HUDEP-2 (cell line): ENCODE measurements around the gene CALCOCO2.
"Not testable (repeated sequence)": the region's sequence is repeated elsewhere in the genome, so short reads cannot be mapped to it uniquely, and the experiment has no call there.

Source experiments
- DNase-seq, 76 experiments: peaks; one replicate each; lab custom pipeline; 2025; ENCODE audit not compliant: unreplicated experiment in 76 of 76; lab: John Stamatoyannopoulos, UW

Gene CALCOCO2

GRCh38 chr17:48830840-48831548 is at the start of gene CALCOCO2:
Gene CALCOCO2, plus strand, starts transcription at chr17:48831035. Its CDS starts 10,673 bp downstream, at chr17:48841708.
- peak in 74 of 76 experiments; percentile 43 to 97 (median 85) for DNase-seq

- DNase-seq = no peak
Observed at GRCh38 chr17:48787828-48788227, 43.0 kb upstream of the CALCOCO2 start.

- DNase-seq = no peak
Observed at GRCh38 chr17:48790607-48791127, 40.2 kb upstream of the CALCOCO2 start.

GRCh38 chr17:48791128-48792032 is 39.5 kb upstream of the CALCOCO2 start:
- DNase-seq = peak in 35 of 76 experiments; percentile 4 to 55 (median 22)

GRCh38 chr17:48792033-48792798 is 38.6 kb upstream of the CALCOCO2 start:
- DNase-seq = no peak

- DNase-seq = no peak
Observed at GRCh38 chr17:48795444-48796162, 35.2 kb upstream of the CALCOCO2 start.

- not testable (repeated sequence) for DNase-seq
Observed at GRCh38 chr17:48796163-48796522, 34.7 kb upstream of the CALCOCO2 start.

- DNase-seq = no peak
Observed at GRCh38 chr17:48799069-48799723, 31.6 kb upstream of the CALCOCO2 start.

- no peak for DNase-seq
Observed at GRCh38 chr17:48800626-48801217, 30.1 kb upstream of the CALCOCO2 start.

GRCh38 chr17:48804936-48805411 is 25.9 kb upstream of the CALCOCO2 start:
- DNase-seq = peak in 46 of 76 experiments; percentile 2 to 71 (median 26)

GRCh38 chr17:48809182-48809581 is 21.7 kb upstream of the CALCOCO2 start:
- no peak for DNase-seq

GRCh38 chr17:48812001-48812400 is 18.8 kb upstream of the CALCOCO2 start:
- DNase-seq = no peak

GRCh38 chr17:48814504-48814903 is 16.3 kb upstream of the CALCOCO2 start:
- peak in 37 of 76 experiments; percentile 1 to 56 (median 25) for DNase-seq

GRCh38 chr17:48815311-48815710 is 15.5 kb upstream of the CALCOCO2 start:
- DNase-seq = no peak

GRCh38 chr17:48816438-48816773 is 14.4 kb upstream of the CALCOCO2 start:
- no peak for DNase-seq

GRCh38 chr17:48816774-48817590 is 13.9 kb upstream of the CALCOCO2 start, which contains the start of gene TTLL6:
Gene TTLL6, minus strand, starts transcription at chr17:48817229. Its CDS starts 157 bp downstream, at chr17:48817072.
- DNase-seq = peak in 71 of 76 experiments; percentile 13 to 87 (median 71)

GRCh38 chr17:48818361-48818841 is 12.4 kb upstream of the CALCOCO2 start:
- DNase-seq = no peak

GRCh38 chr17:48819466-48819865 is 11.4 kb upstream of the CALCOCO2 start:
- no peak for DNase-seq
